ENCODE results near the gene ESRRB.

Gene ESRRB

DNA sequence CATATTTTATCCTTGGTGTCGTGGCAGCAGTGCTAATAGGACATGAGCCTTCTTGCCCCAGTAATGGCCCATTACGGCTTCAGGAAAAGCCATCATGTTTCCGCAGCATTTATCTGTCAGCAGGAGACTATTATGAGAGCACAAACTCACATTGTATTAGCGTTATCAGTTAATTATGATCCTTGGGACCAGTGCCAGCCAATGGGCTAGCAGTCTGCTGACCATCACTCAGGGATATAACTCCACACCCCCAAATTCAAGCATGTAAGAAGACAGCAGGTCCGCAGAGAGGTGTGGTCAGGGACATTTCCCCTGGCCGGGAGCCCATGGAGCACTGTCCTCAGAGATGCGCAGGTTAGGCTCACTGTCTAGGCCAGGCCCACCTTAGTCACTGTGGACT, 4.9 kb upstream of the ESRRB start:
- H3K4me3 ChIP-seq (ENCODE audit: low read depth, low read length) = no peak overlapping the region
- DNase-seq = no peak
- peaks cover under 1% of the 10 kb centered on the region for H3K27me3 ChIP-seq (ENCODE audit: insufficient read depth, low read depth, severe bottlenecking)
- TF ChIP-seq, protein P1, sequence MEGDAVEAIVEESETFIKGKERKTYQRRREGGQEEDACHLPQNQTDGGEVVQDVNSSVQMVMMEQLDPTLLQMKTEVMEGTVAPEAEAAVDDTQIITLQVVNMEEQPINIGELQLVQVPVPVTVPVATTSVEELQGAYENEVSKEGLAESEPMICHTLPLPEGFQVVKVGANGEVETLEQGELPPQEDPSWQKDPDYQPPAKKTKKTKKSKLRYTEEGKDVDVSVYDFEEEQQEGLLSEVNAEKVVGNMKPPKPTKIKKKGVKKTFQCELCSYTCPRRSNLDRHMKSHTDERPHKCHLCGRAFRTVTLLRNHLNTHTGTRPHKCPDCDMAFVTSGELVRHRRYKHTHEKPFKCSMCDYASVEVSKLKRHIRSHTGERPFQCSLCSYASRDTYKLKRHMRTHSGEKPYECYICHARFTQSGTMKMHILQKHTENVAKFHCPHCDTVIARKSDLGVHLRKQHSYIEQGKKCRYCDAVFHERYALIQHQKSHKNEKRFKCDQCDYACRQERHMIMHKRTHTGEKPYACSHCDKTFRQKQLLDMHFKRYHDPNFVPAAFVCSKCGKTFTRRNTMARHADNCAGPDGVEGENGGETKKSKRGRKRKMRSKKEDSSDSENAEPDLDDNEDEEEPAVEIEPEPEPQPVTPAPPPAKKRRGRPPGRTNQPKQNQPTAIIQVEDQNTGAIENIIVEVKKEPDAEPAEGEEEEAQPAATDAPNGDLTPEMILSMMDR (IDR thresholded peaks at IDR 0.05; ENCODE audit: low read depth, low read length) = no peak
- no peak overlapping the region for H3K27ac ChIP-seq
- no peaks in the 10 kb centered on the region for H3K9me3 ChIP-seq (ENCODE audit: severe bottlenecking)
- no peaks in the 10 kb centered on the region for H3K36me3 ChIP-seq

DNA sequence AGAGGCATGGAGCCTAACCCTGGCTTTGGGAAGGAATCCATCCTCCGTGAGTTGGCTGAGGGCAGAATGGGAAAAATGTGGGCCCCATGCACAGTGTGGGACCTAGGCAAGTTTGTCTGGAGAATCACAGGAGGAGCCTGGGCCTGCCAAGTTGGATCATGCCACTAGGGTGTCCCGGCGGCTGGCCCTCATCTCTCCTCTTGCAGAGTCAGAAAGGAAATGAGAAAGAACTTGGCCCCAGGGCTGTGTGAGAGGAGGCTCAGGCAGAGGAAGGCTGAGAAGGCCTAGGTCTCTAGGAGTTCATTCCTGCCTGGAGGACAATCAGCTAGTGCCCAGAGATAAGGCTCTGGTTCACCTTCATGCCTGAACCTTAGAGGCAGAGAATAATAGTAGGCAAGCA, 2.5 kb upstream of the ESRRB start:
- Histone ChIP-seq H3K27ac (no peak overlapping the region), H3K4me3 (ENCODE audit: low read depth, low read length) (no peak overlapping the region), H3K27me3 (ENCODE audit: insufficient read depth, low read depth, severe bottlenecking) (peaks cover 22% of the 10 kb centered on the region), H3K36me3 (no peaks in the 10 kb centered on the region), H3K9me3 (ENCODE audit: severe bottlenecking) (no peaks in the 10 kb centered on the region)
- TF ChIP-seq, protein P1 (IDR thresholded peaks at IDR 0.05; ENCODE audit: low read depth, low read length) = no peak
- no peak for DNase-seq

DNA sequence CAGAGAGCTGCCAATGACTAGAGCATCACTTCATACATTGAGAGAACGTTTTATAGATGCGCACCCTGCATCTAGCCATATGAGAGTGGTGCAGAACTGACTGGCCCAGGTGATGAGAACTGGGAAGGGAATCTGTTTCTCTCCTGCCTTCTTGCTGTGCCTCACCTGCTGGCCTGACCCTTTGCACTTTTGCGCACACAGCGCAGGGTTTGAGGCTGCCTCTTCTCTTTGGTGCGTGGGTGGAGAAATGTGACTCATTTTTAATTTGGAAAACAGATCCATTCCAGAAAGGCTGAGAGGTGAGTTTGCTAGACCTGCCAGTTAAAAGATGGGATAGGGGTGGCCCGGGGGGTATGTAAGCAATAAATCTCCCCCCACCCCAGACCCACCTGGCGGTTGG, 453 bp upstream of the ESRRB start:
- H3K36me3 ChIP-seq = no peaks in the 10 kb centered on the region
- no peak for DNase-seq
- H3K27ac ChIP-seq = no peak overlapping the region
- TF ChIP-seq, protein P1 (IDR thresholded peaks at IDR 0.05; ENCODE audit: low read depth, low read length) = no peak
- no peak overlapping the region for H3K4me3 ChIP-seq (ENCODE audit: low read depth, low read length)
- no peaks in the 10 kb centered on the region for H3K9me3 ChIP-seq (ENCODE audit: severe bottlenecking)
- peaks cover 22% of the 10 kb centered on the region for H3K27me3 ChIP-seq (ENCODE audit: insufficient read depth, low read depth, severe bottlenecking)

DNA sequence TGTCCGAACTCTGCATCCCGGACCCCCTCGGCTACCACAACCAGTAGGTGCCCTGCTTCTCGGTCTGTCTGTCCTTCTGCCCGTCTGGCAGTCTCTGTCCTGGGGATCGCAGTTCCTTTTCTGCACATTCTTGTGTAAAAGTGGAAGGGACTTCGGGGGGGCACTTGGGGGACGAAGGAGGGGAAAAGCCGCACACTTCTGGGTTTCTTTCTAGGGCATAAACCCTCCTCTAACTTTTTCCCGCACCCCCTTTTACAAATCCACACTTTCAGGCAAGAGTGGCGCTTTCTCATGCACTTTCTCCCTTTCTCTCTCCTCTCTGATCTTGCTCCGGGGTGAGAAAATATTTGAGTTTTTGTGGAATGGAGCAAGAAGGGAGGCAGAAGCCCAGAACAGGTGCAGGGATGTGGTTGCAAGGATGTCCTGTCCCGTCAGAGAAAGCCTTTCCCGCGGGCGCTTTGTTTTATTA, 506 bp downstream of the ESRRB start:
- no peaks in the 10 kb centered on the region for H3K36me3 ChIP-seq
- no peak for DNase-seq
- TF ChIP-seq, protein P1 (IDR thresholded peaks at IDR 0.05; ENCODE audit: low read depth, low read length) = no peak
- peak overlapping the region; percentile 60 for H3K4me3 ChIP-seq (ENCODE audit: low read depth, low read length)
- H3K27me3 ChIP-seq (ENCODE audit: insufficient read depth, low read depth, severe bottlenecking) = peaks cover 22% of the 10 kb centered on the region
- H3K9me3 ChIP-seq (ENCODE audit: severe bottlenecking) = no peaks in the 10 kb centered on the region
- no peak overlapping the region for H3K27ac ChIP-seq

DNA sequence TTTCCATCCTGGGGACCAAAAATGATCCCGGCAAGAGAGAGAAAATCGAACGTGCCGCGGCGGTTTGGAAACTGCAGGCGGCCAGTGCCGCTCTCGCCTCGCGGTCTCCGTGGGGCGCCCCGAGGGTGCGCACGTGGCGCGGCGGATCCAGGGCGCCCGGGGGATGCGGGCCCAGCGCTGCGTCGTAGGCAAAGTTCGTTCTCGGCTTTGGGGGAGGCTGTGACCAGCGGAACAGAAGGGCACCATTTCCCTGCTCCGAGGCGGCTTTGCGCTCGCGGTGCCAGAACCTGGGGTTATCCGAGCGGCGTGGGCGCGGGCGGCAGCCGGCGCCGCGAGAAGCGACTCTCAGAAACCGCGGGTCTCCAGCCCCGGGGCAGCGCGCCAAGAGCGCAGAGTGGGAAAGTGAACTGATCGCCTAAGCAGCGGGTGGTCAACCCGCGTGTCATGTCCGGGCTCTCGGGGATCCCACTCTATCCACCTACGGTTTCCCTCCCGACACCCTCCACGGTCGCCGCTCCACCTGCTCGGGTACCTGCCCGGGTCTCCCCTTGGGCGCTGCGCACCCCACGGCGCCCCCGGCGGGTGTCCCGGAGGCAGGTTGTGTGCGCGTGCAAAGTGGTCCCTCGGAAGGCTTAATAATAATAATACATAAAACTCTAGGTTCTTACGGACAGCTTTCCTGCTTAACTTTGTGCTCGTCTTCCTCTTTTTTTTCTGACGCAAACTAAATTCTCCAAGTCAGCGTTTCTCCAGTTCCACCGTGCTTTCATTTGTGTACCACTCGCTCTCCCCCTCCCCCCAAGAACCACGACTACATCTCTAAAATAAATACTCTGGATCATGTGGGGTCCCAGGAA, 1.2 kb downstream of the ESRRB start:
- Histone ChIP-seq H3K4me3 (ENCODE audit: low read depth, low read length) (peak overlapping the region; percentile 60), H3K27me3 (ENCODE audit: insufficient read depth, low read depth, severe bottlenecking) (peaks cover 22% of the 10 kb centered on the region), H3K36me3 (no peaks in the 10 kb centered on the region)

More for the DNA sequence above, 1.2 kb downstream of the ESRRB start:
- Histone ChIP-seq H3K27ac (no peak overlapping the region), H3K9me3 (ENCODE audit: severe bottlenecking) (no peaks in the 10 kb centered on the region)
- no peak for DNase-seq
- TF ChIP-seq, protein P1 (IDR thresholded peaks at IDR 0.05; ENCODE audit: low read depth, low read length) = no peak

Data from WERI-Rb-1 (cell line).